Endothelial cell (in vitro differentiated cells): ENCODE results near the gene PDK2. TPM values are rescaled to one million over a fixed set of nuclear protein-coding genes. Genes with fewer than 3 reads are reported as not detected.

Experiments
- DNase-seq: peaks from one replicate; pipeline ENCODE4 v3.0.0; 2021; ENCODE audit warnings: low spot score
- H3K27ac Mint-ChIP-seq: one replicate; pipeline ENCODE4 v1.8.0; 2021; ENCODE audit warnings: mixed read lengths, inconsistent platforms; ENCODE audit not compliant: unreplicated experiment
- H3K27me3 Mint-ChIP-seq: one replicate; pipeline ENCODE4 v1.8.0; 2021; ENCODE audit warnings: mild to moderate bottlenecking, moderate library complexity, mixed read lengths, inconsistent platforms; ENCODE audit not compliant: unreplicated experiment
- H3K36me3 Mint-ChIP-seq: one replicate; pipeline ENCODE4 v1.8.0; 2021; ENCODE audit warnings: mild to moderate bottlenecking, low read depth, mixed read lengths, inconsistent platforms; ENCODE audit not compliant: unreplicated experiment
- H3K4me1 Mint-ChIP-seq: one replicate; pipeline ENCODE4 v1.8.0; 2021; ENCODE audit warnings: mild to moderate bottlenecking, mixed read lengths, inconsistent platforms; ENCODE audit not compliant: unreplicated experiment
- H3K4me3 Mint-ChIP-seq: one replicate; pipeline ENCODE4 v1.8.0; 2021; ENCODE audit warnings: mild to moderate bottlenecking, mixed read lengths, inconsistent platforms; ENCODE audit not compliant: unreplicated experiment
- H3K9me3 Mint-ChIP-seq: one replicate; pipeline ENCODE4 v1.8.0; 2021; ENCODE audit warnings: mixed read lengths, inconsistent platforms; ENCODE audit not compliant: unreplicated experiment
- total RNA-seq: library from RNA; stranded (reverse); fragmentation: NEBNext Ultra II Directional; extraction: Animal tissue kit (Norgen Biotek cat#: 25700); gene quantifications from one replicate; pipeline ENCODE4 v1.2.1, GENCODE V29; 2021; ENCODE audit not compliant: unreplicated experiment
- TF ChIP-seq, protein P1 (sequence below): fragments of 200-600 bp; sonication (generic); IDR thresholded peaks from one replicate; pipeline ENCODE4 v1.5.0; 2021; ENCODE audit warnings: antibody characterized with exemption; ENCODE audit not compliant: unreplicated experiment

PDK2 gene
- total RNA-seq, 1 donor from 2014 or later = 37.1 TPM

GRCh38 chr17:50090971-50091917, 3.9 kb upstream of the PDK2 start:
- H3K4me3 Mint-ChIP-seq = no peak overlapping the region
- no peaks in the 10 kb centered on the region for H3K36me3 Mint-ChIP-seq
- no peak overlapping the region for H3K27ac Mint-ChIP-seq
- DNase-seq = no peak
- H3K4me1 Mint-ChIP-seq = peaks cover 12% of the 10 kb centered on the region
- no peaks in the 10 kb centered on the region for H3K9me3 Mint-ChIP-seq
- TF ChIP-seq, protein P1, sequence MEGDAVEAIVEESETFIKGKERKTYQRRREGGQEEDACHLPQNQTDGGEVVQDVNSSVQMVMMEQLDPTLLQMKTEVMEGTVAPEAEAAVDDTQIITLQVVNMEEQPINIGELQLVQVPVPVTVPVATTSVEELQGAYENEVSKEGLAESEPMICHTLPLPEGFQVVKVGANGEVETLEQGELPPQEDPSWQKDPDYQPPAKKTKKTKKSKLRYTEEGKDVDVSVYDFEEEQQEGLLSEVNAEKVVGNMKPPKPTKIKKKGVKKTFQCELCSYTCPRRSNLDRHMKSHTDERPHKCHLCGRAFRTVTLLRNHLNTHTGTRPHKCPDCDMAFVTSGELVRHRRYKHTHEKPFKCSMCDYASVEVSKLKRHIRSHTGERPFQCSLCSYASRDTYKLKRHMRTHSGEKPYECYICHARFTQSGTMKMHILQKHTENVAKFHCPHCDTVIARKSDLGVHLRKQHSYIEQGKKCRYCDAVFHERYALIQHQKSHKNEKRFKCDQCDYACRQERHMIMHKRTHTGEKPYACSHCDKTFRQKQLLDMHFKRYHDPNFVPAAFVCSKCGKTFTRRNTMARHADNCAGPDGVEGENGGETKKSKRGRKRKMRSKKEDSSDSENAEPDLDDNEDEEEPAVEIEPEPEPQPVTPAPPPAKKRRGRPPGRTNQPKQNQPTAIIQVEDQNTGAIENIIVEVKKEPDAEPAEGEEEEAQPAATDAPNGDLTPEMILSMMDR = no peak
- peaks cover 10% of the 10 kb centered on the region for H3K27me3 Mint-ChIP-seq

DNA sequence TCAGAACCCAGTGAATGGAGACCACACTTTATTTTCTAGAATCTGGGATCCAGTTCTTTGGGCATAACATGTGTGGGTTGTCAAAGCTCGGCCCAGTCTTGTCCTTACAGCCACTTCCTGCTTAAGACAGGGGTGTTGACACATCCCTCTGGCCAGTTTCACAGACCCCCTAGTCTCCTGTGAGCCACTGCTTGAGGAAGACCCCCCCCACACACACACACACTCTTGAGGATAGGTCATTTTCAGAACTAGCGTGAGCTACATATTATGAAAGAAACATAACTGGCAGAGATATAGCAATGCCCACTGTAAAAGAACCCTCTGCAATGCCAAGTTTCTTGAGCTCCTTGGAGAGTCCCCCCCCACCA, 3.2 kb upstream of the PDK2 start:
- no peaks in the 10 kb centered on the region for H3K36me3 Mint-ChIP-seq
- no peaks in the 10 kb centered on the region for H3K9me3 Mint-ChIP-seq
- H3K27ac Mint-ChIP-seq = no peak overlapping the region
- H3K27me3 Mint-ChIP-seq = peaks cover 14% of the 10 kb centered on the region
- H3K4me3 Mint-ChIP-seq = no peak overlapping the region
- TF ChIP-seq, protein P1 = no peak
- peaks cover 12% of the 10 kb centered on the region for H3K4me1 Mint-ChIP-seq
- no peak for DNase-seq

GRCh38 chr17:50093246-50093645, 1.9 kb upstream of the PDK2 start:
- H3K4me1 Mint-ChIP-seq = peaks cover 12% of the 10 kb centered on the region
- no peak for DNase-seq
- H3K36me3 Mint-ChIP-seq = peaks cover 5% of the 10 kb centered on the region
- H3K27ac Mint-ChIP-seq = peak overlapping the region; percentile 2
- H3K27me3 Mint-ChIP-seq = peaks cover 14% of the 10 kb centered on the region
- H3K4me3 Mint-ChIP-seq = no peak overlapping the region
- TF ChIP-seq, protein P1 = no peak
- H3K9me3 Mint-ChIP-seq = no peaks in the 10 kb centered on the region

DNA sequence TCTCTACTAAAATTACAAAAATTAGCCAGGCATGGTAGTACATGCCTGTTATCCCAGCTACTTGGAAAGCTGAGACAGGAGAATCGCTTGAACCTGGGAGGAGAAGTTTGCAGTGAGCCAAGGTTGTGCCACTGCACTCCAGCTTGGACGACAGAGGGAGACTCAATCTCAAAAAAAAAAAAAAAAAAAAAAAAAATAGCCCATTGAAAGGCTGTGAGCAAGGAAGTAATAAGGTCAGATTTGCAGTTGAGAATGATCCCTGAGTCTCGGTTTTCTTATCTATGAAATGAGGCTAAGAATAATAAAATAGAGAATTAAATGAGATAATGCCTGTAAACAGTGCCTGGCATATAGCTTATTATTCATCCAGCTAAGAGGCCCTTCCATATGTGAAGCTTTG, 1.3 kb upstream of the PDK2 start:
- H3K4me1 Mint-ChIP-seq = peaks cover 12% of the 10 kb centered on the region
- peaks cover 16% of the 10 kb centered on the region for H3K27me3 Mint-ChIP-seq
- no peak overlapping the region for H3K4me3 Mint-ChIP-seq
- no peaks in the 10 kb centered on the region for H3K9me3 Mint-ChIP-seq
- TF ChIP-seq, protein P1 = no peak
- peaks cover 10% of the 10 kb centered on the region for H3K36me3 Mint-ChIP-seq
- DNase-seq = no peak
- no peak overlapping the region for H3K27ac Mint-ChIP-seq

GRCh38 chr17:50094243-50094752, 853 bp upstream of the PDK2 start:
- Mint-ChIP-seq H3K27ac (peak overlapping the region; percentile 84), H3K4me1 (peaks cover 12% of the 10 kb centered on the region), H3K9me3 (no peaks in the 10 kb centered on the region), H3K36me3 (peaks cover 10% of the 10 kb centered on the region), H3K27me3 (peaks cover 16% of the 10 kb centered on the region), H3K4me3 (peak overlapping the region; percentile 98)
- DNase-seq = peak; percentile 92
- TF ChIP-seq, protein P1 = peak; percentile 98
